GM23338 (cell line): Measurements from ENCODE around the gene FOXP1. TPM values are rescaled to one million over a fixed set of nuclear protein-coding genes. Genes with fewer than 3 reads are reported as not detected.

Experiments used
- ATAC-seq: fragments of 200-7000 bp; cut with Tn5 transposase; 3 replicates; pipeline ENCODE4 v1.9.1; 2020
- DNase-seq: peaks from one replicate; pipeline ENCODE4 v3.0.0-alpha.2; 2015; ENCODE audit warnings: low spot score
- H2AFZ ChIP-seq: fragments of 200-600 bp; sonication (generic); 2 replicates; pipeline ENCODE4 v1.8.0; 2016; ENCODE audit warnings: antibody characterized with exemption, mild to moderate bottlenecking, moderate library complexity
- H3F3A ChIP-seq: fragments of 200-600 bp; sonication (generic); replicated peaks from 2 replicates; pipeline ENCODE4 v1.8.0; 2017; ENCODE audit warnings: antibody characterized with exemption, mixed run types, low read depth
- H3K27ac ChIP-seq: fragments of 200-600 bp; sonication (generic); 2 replicates; pipeline ENCODE4 v1.6.1; 2016; ENCODE audit warnings: low read depth
- H3K27me3 ChIP-seq: fragments of 200-600 bp; sonication (generic); 2 replicates; pipeline ENCODE4 v1.8.0; 2016; ENCODE audit warnings: mild to moderate bottlenecking, mixed run types, moderate library complexity; ENCODE audit not compliant: insufficient read depth
- H3K36me3 ChIP-seq: fragments of 200-600 bp; sonication (generic); 2 replicates; pipeline ENCODE4 v1.8.0; 2016; ENCODE audit warnings: mild to moderate bottlenecking; ENCODE audit not compliant: insufficient read depth
- H3K4me1 ChIP-seq: fragments of 200-600 bp; sonication (generic); 2 replicates; pipeline ENCODE4 v1.8.0; 2016; ENCODE audit warnings: mild to moderate bottlenecking, moderate library complexity; ENCODE audit not compliant: insufficient read depth
- H3K4me2 ChIP-seq: fragments of 200-600 bp; sonication (generic); 2 replicates; pipeline ENCODE4 v1.7.1; 2017; ENCODE audit warnings: mixed run types
- H3K4me3 ChIP-seq: fragments of 200-600 bp; sonication (generic); 2 replicates; pipeline ENCODE4 v1.6.1; 2016; ENCODE audit warnings: mixed run types
- H3K79me2 ChIP-seq: fragments of 200-600 bp; sonication (generic); replicated peaks from 2 replicates; pipeline ENCODE4 v1.8.0; 2017; ENCODE audit warnings: mild to moderate bottlenecking; ENCODE audit not compliant: insufficient read depth
- H3K9me2 ChIP-seq: fragments of 200-600 bp; sonication (generic); 2 replicates; pipeline ENCODE4 v1.8.0; 2017; ENCODE audit not compliant: insufficient read depth
- H4K20me1 ChIP-seq: fragments of 200-600 bp; sonication (generic); replicated peaks from 2 replicates; pipeline ENCODE4 v1.8.0; 2017; ENCODE audit warnings: mild to moderate bottlenecking; ENCODE audit not compliant: insufficient read depth
- H3K27ac Mint-ChIP-seq: 2 replicates; pipeline ENCODE4 v1.8.0; 2020; ENCODE audit warnings: inconsistent platforms, mild to moderate bottlenecking, moderate library complexity, mixed read lengths
- H3K27me3 Mint-ChIP-seq: 3 replicates; pipeline ENCODE4 v1.8.0; 2022; ENCODE audit warnings: low read depth, mild to moderate bottlenecking, moderate library complexity, mixed read lengths, inconsistent platforms; ENCODE audit not compliant: insufficient read depth, poor library complexity
- H3K36me3 Mint-ChIP-seq: 3 replicates; pipeline ENCODE4 v1.8.0; 2021; ENCODE audit warnings: low read depth, mild to moderate bottlenecking, inconsistent platforms, moderate library complexity, mixed read lengths
- H3K4me1 Mint-ChIP-seq: 3 replicates; pipeline ENCODE4 v1.8.0; 2020; ENCODE audit warnings: mild to moderate bottlenecking, inconsistent platforms, mixed read lengths
- H3K4me3 Mint-ChIP-seq: 3 replicates; pipeline ENCODE4 v1.8.0; 2021; ENCODE audit warnings: moderate library complexity, mild to moderate bottlenecking, inconsistent platforms, mixed read lengths
- H3K9me3 Mint-ChIP-seq: 3 replicates; pipeline ENCODE4 v1.8.0; 2020; ENCODE audit warnings: moderate library complexity, mild to moderate bottlenecking, inconsistent platforms, mixed read lengths
- CREB1 ChIP-seq: fragments of 250-450 bp; sonication (Bioruptor Pico); IDR thresholded peaks from 2 replicates; pipeline ENCODE4 v1.5.0; 2020; ENCODE audit warnings: low read depth, mild to moderate bottlenecking, moderate library complexity
- ETS1 ChIP-seq: IDR thresholded peaks from 2 replicates; pipeline ENCODE4 v1.6.1; 2016; ENCODE audit warnings: antibody characterized with exemption
- EZH2phosphoT487 ChIP-seq: fragments of 200-600 bp; sonication (generic); IDR thresholded peaks from one replicate; pipeline ENCODE4 v1.8.1; 2018; ENCODE audit warnings: antibody characterized with exemption; ENCODE audit not compliant: unreplicated experiment
- POLR2AphosphoS5 ChIP-seq: IDR thresholded peaks from 2 replicates; pipeline ENCODE4 v1.6.1; 2016; ENCODE audit warnings: antibody characterized with exemption, low read depth
- ZNF114 ChIP-seq: fragments of 250-450 bp; sonication (Bioruptor Pico); IDR thresholded peaks from 2 replicates; pipeline ENCODE4 v1.5.0; 2020; ENCODE audit warnings: mild to moderate bottlenecking, moderate library complexity
- ZNF331 ChIP-seq: fragments of 250-450 bp; sonication (Bioruptor Pico); IDR thresholded peaks from 2 replicates; pipeline ENCODE4 v1.5.0; 2020; ENCODE audit warnings: low read depth, mild to moderate bottlenecking, moderate library complexity
- ZNF462 ChIP-seq: fragments of 250-450 bp; sonication (Bioruptor Pico); IDR thresholded peaks from 2 replicates; pipeline ENCODE4 v1.5.0; 2020; ENCODE audit warnings: mild to moderate bottlenecking, moderate library complexity
- polyA plus RNA-seq: library from polyadenylated mRNA; unstranded; fragments of >200 nt; fragmentation: Nextera tagmentation; extraction: Ambion mirVana; gene quantifications from 2 replicates; pipeline ENCODE4 v1.2.1, GENCODE V29; 2016
- total RNA-seq: library from RNA; depleted of rRNA; stranded (reverse); fragments of >200 nt; shearing (Covaris generic); gene quantifications from 2 replicates; pipeline ENCODE4 v1.2.3, GENCODE V29; 2014

Gene FOXP1
- total and polyA plus RNA-seq, 2 experiments from 2014 or later = 32.9 to 35.5 TPM

GRCh38 chr3:71533588-71533987, 49.9 kb downstream of the FOXP1 start (continued):
- no peak for TF ChIP-seq ZNF462
- no peak for TF ChIP-seq POLR2AphosphoS5
- no peak for TF ChIP-seq EZH2phosphoT487
- TF ChIP-seq CREB1 = no peak

- Histone ChIP-seq H3K9me2 (peaks cover 8% of the 10 kb centered on the region; the same call in 1 of the 2 replicates), H3K4me2 (no peak overlapping the region), H3K36me3 (no peaks in the 10 kb centered on the region), H3F3A (no peaks in the 10 kb centered on the region), H3K27ac (no peak overlapping the region), H2AFZ (no peak overlapping the region), H3K4me3 (no peak overlapping the region), H3K4me1 (peaks cover 7% of the 10 kb centered on the region; the same call in 1 of the 2 replicates), H4K20me1 (no peaks in the 10 kb centered on the region; the same call in 1 of the 2 replicates), H3K79me2 (no peaks in the 10 kb centered on the region), H3K27me3 (no peaks in the 10 kb centered on the region)
- H3K4me3 Mint-ChIP-seq = no peak overlapping the region
- DNase-seq (no peak), ATAC-seq (no peak)
- peaks cover 34% of the 10 kb centered on the region for H3K4me1 Mint-ChIP-seq
- H3K9me3 Mint-ChIP-seq = peaks cover 3% of the 10 kb centered on the region; the same call in 1 of the 3 replicates
- no peaks in the 10 kb centered on the region for H3K36me3 Mint-ChIP-seq
- peaks cover 2% of the 10 kb centered on the region for H3K27me3 Mint-ChIP-seq
- no peak overlapping the region for H3K27ac Mint-ChIP-seq
- no peak for TF ChIP-seq ZNF114
- TF ChIP-seq ZNF462 = no peak
- no peak for TF ChIP-seq ETS1
- no peak for TF ChIP-seq CREB1
- TF ChIP-seq EZH2phosphoT487 = no peak
- TF ChIP-seq ZNF331 (CRISPR knock-in tag) = no peak
These were observed 50.7 kb downstream of the FOXP1 start for GRCh38 chr3:71532639-71533395.
